Measurements from ENCODE around the gene TCF7L2. TPM values are rescaled to one million over a fixed set of nuclear protein-coding genes. Genes with fewer than 3 reads are reported as not detected.

Gene TCF7L2
- total and polyA plus RNA-seq, 9 of the 15 experiments (the other 6 are each of a cell fraction or from before 2014, with no cell fraction given) = 0.32 to 2.8 (median 0.92) TPM

GRCh38 chr10:113063043-113063967, 113.3 kb downstream of the TCF7L2 start (continued):
- TF ChIP-seq RBM39 (optimal IDR thresholded peaks at IDR 0.05; ENCODE audit: low read depth, low read length) = no peak
- TF ChIP-seq DMBX1 (CRISPR knock-in tag; IDR thresholded peaks at IDR 0.05; ENCODE audit: borderline replicate concordance) = no peak
- no peak for TF ChIP-seq KLF10 (CRISPR knock-in tag; IDR thresholded peaks at IDR 0.05)
- TF ChIP-seq MYNN (IDR thresholded peaks at IDR 0.05) = no peak
- no peak for TF ChIP-seq MYNN (CRISPR knock-in tag; IDR thresholded peaks at IDR 0.05)
- TF ChIP-seq SMAD1 (IDR thresholded peaks at IDR 0.05; ENCODE audit: low read depth, low read length, partially characterized antibody) = no peak
- peak; percentile 86 for TF ChIP-seq ETV1 (tag; conservative IDR thresholded peaks at IDR 0.05; ENCODE audit: low read depth)
- TF ChIP-seq PKNOX1 (IDR thresholded peaks at IDR 0.05) = peak; percentile 66
- TF ChIP-seq ZNF740 (CRISPR knock-in tag; IDR thresholded peaks at IDR 0.05) = no peak
- no peak for TF ChIP-seq ZNF740 (tag; IDR thresholded peaks at IDR 0.05)
- no peak for TF ChIP-seq XRCC3 (IDR thresholded peaks at IDR 0.05)
- TF ChIP-seq ERF (CRISPR knock-in tag; IDR thresholded peaks at IDR 0.05) = no peak
- TF ChIP-seq WHSC1 (IDR thresholded peaks at IDR 0.05; ENCODE audit: low read length) = no peak
- TF ChIP-seq ETS1 (conservative IDR thresholded peaks at IDR 0.05; ENCODE audit: control insufficient read depth, low read depth, low read length) = no peak
